Panc1 (cell line): ENCODE results near the gene ITGA11. TPM values are rescaled to one million over a fixed set of nuclear protein-coding genes. Genes with fewer than 3 reads are reported as not detected.

Experiments
- ATAC-seq: fragments of 200-7000 bp; cut with Tn5 transposase; 2 replicates; pipeline ENCODE4 v1.9.1; 2020; ENCODE audit warnings: mild to moderate bottlenecking, moderate library complexity
- BruUV-seq: library from RNA; stranded (reverse); fragments of 400-500 nt; replicated peaks from 2 replicates; lab custom pipeline; 2021; lab: Mats Ljungman, UMichigan
- CTCF ChIA-PET: fragments of 300-600 bp; sonication (Branson Sonifier 250); formaldehyde crosslinking; loops from one replicate; lab custom pipeline; 2022; ENCODE audit warnings: antibody characterized with exemption; lab: Charles Lee
- POLR2A ChIA-PET: fragments of 300-600 bp; sonication (Branson Sonifier 250); formaldehyde crosslinking; loops from one replicate; lab custom pipeline; 2022; ENCODE audit warnings: antibody characterized with exemption; lab: Charles Lee
- DNase-seq: peaks from one replicate; pipeline ENCODE4 v3.0.0-alpha.2; 2010; ENCODE audit warnings: low read depth, low spot score
- H3K27ac ChIP-seq: 2 replicates; pipeline ENCODE4 v1.5.1; 2011; ENCODE audit warnings: mild to moderate bottlenecking, low read length, inconsistent platforms
- H3K27me3 ChIP-seq: fragments of 200-500 bp; sonication (Bioruptor generic); 2 replicates; pipeline ENCODE4 v1.6.0; 2014; ENCODE audit warnings: low read length, inconsistent platforms; ENCODE audit not compliant: control insufficient read depth, insufficient read depth
- H3K36me3 ChIP-seq: fragments of 200-500 bp; sonication (Bioruptor generic); 2 replicates; pipeline ENCODE4 v1.5.1; 2014; ENCODE audit warnings: inconsistent platforms, mild to moderate bottlenecking, low read length, moderate library complexity; ENCODE audit not compliant: control insufficient read depth, insufficient read depth
- H3K4me1 ChIP-seq: 2 replicates; pipeline ENCODE4 v1.5.1; 2011; ENCODE audit warnings: inconsistent platforms, mild to moderate bottlenecking, low read length, moderate library complexity; ENCODE audit not compliant: control insufficient read depth, insufficient read depth
- H3K4me3 ChIP-seq, 2 experiments: 2 replicates each; pipeline ENCODE4 v1.5.1; 2011 to 2012; ENCODE audit warnings: low read depth in 2 of 2, low read length in 2 of 2, mild to moderate bottlenecking in 2 of 2, inconsistent platforms in 1 of 2, moderate library complexity in 1 of 2
- H3K9me3 ChIP-seq: fragments of 200-500 bp; sonication (Bioruptor generic); 2 replicates; pipeline ENCODE4 v1.5.1; 2014; ENCODE audit warnings: low read depth, mild to moderate bottlenecking, inconsistent platforms, low read length, moderate library complexity; ENCODE audit not compliant: control insufficient read depth, insufficient read depth
- POLR2AphosphoS5 ChIP-seq: IDR thresholded peaks from 2 replicates; pipeline ENCODE4 v1.6.1; 2012; ENCODE audit warnings: mild to moderate bottlenecking, low read depth, low read length, moderate library complexity
- SIN3A ChIP-seq: IDR thresholded peaks from 2 replicates; pipeline ENCODE4 v1.6.1; 2012; ENCODE audit warnings: low read depth, mild to moderate bottlenecking, low read length, moderate library complexity, borderline replicate concordance; ENCODE audit not compliant: insufficient read depth
- TCF7L2 ChIP-seq: IDR thresholded peaks from 2 replicates; pipeline ENCODE4 v1.6.1; 2011; ENCODE audit warnings: mild to moderate bottlenecking, low read depth, low read length, inconsistent platforms
- in situ Hi-C: cut with HindIII; loops from 2 replicates; pipeline ENCODE4 v1.10.0; 2016; ENCODE audit warnings: low sequenced_read_pairs, low pct_unique_long_range_greater_than_20kb
- intact Hi-C: fragments of 100-400 bp; cut with micrococcal nuclease; formaldehyde crosslinking; loops from one replicate; pipeline ENCODE4 v1.10.0; 2022; ENCODE audit not compliant: unreplicated experiment
- total RNA-seq: library from RNA; stranded (reverse); gene quantifications from one replicate; pipeline ENCODE4 v1.2.1, GENCODE V29; 2021; ENCODE audit not compliant: unreplicated experiment
- TF ChIP-seq, protein P1 (sequence below): fragments of 450-650 bp; IDR thresholded peaks from 2 replicates; pipeline ENCODE4 v1.5.1; 2017; ENCODE audit warnings: mild to moderate bottlenecking
- TF ChIP-seq, protein P2 (sequence below), 2 experiments: IDR thresholded peaks; 2 replicates each; pipeline ENCODE4 v1.6.1; 2011 to 2012; ENCODE audit warnings: low read depth in 2 of 2, control low read depth in 1 of 2, low read length in 1 of 2, mild to moderate bottlenecking in 1 of 2, moderate library complexity in 1 of 2; ENCODE audit not compliant: insufficient read depth in 1 of 2

ITGA11 gene
- total RNA-seq, 1 experiment from 2014 or later: 0.28 TPM

DNA sequence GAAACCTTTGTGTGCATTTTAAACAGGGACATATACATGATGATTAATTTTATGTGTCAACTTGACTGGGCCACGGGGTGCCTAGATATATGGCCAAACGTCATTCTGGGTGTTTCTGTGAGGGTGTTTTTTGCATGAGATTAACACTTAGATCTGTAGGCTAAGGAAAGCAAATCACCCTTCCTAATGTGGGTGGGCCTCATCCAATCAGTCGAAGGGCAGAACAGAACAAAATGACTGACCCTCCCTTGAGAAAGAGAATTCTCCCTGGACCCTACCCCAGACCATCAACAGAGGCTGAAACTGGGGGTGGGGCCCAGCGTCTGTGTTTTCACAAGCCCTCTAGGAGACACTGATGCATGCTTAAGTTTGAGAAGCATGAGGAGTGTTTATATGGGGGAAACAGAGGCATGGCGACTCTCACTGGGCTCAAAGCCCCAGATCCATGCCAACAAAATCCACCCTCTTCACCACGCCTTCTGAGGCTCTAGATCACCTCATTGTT lies 56.2 kb downstream of the ITGA11 start:
- H3K4me1 ChIP-seq: no peaks in the 10 kb centered on the region
- H3K36me3 ChIP-seq: no peaks in the 10 kb centered on the region
- intact Hi-C loops: no loop called here
- ChIA-PET POLR2A (no interaction called here), CTCF (no interaction called here)
- no peaks in the 10 kb centered on the region for H3K9me3 ChIP-seq
- H3K27me3 ChIP-seq: no peaks in the 10 kb centered on the region
- in situ Hi-C loops: no loop called here
- no TSS peak for BruUV-seq
- DNase-seq (no peak), ATAC-seq (no peak)
- H3K4me3 ChIP-seq: no peak overlapping the region
- TF ChIP-seq TCF7L2: no peak
- TF ChIP-seq SIN3A: no peak
- TF ChIP-seq, protein P1, sequence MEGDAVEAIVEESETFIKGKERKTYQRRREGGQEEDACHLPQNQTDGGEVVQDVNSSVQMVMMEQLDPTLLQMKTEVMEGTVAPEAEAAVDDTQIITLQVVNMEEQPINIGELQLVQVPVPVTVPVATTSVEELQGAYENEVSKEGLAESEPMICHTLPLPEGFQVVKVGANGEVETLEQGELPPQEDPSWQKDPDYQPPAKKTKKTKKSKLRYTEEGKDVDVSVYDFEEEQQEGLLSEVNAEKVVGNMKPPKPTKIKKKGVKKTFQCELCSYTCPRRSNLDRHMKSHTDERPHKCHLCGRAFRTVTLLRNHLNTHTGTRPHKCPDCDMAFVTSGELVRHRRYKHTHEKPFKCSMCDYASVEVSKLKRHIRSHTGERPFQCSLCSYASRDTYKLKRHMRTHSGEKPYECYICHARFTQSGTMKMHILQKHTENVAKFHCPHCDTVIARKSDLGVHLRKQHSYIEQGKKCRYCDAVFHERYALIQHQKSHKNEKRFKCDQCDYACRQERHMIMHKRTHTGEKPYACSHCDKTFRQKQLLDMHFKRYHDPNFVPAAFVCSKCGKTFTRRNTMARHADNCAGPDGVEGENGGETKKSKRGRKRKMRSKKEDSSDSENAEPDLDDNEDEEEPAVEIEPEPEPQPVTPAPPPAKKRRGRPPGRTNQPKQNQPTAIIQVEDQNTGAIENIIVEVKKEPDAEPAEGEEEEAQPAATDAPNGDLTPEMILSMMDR: no peak
- TF ChIP-seq POLR2AphosphoS5: no peak
- TF ChIP-seq, protein P2, sequence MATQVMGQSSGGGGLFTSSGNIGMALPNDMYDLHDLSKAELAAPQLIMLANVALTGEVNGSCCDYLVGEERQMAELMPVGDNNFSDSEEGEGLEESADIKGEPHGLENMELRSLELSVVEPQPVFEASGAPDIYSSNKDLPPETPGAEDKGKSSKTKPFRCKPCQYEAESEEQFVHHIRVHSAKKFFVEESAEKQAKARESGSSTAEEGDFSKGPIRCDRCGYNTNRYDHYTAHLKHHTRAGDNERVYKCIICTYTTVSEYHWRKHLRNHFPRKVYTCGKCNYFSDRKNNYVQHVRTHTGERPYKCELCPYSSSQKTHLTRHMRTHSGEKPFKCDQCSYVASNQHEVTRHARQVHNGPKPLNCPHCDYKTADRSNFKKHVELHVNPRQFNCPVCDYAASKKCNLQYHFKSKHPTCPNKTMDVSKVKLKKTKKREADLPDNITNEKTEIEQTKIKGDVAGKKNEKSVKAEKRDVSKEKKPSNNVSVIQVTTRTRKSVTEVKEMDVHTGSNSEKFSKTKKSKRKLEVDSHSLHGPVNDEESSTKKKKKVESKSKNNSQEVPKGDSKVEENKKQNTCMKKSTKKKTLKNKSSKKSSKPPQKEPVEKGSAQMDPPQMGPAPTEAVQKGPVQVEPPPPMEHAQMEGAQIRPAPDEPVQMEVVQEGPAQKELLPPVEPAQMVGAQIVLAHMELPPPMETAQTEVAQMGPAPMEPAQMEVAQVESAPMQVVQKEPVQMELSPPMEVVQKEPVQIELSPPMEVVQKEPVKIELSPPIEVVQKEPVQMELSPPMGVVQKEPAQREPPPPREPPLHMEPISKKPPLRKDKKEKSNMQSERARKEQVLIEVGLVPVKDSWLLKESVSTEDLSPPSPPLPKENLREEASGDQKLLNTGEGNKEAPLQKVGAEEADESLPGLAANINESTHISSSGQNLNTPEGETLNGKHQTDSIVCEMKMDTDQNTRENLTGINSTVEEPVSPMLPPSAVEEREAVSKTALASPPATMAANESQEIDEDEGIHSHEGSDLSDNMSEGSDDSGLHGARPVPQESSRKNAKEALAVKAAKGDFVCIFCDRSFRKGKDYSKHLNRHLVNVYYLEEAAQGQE (IDR thresholded peaks at IDR 0.05; ENCODE audit: insufficient read depth in 1 of 2, low read depth in 2 of 2, low read length in 1 of 2): no peak
- H3K27ac ChIP-seq: no peak overlapping the region

DNA sequence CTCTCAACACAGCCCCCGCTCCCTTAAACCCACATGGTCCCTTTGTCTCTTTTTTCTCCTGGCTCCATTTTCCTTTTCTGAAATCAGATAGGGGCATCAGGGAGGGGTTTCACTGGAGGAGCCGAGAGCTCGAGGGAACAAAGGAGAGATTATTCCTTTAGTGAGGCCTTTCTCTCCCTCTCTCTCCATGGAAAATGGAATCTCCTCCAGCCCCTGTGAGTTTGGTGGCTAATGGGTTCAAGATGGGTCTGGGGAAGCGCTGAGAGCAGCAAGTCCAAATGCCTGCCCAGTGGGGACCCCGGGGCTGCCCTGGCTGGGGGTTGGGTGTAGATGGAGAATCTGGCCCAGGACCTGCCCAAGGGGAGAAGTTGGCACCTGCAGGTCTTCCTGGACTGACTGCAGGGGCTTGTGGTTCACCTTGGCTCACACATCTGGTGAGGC lies 56.8 kb downstream of the ITGA11 start:
- Histone ChIP-seq H3K36me3 (no peaks in the 10 kb centered on the region), H3K4me1 (no peaks in the 10 kb centered on the region), H3K4me3 (no peak overlapping the region), H3K9me3 (no peaks in the 10 kb centered on the region), H3K27me3 (no peaks in the 10 kb centered on the region), H3K27ac (no peak overlapping the region)
- BruUV-seq: no TSS peak
- in situ Hi-C loops (no loop called here), intact Hi-C loops (no loop called here)
- DNase-seq (no peak), ATAC-seq (no peak)
- ChIA-PET POLR2A (no interaction called here), CTCF (no interaction called here)
- TF ChIP-seq TCF7L2 (no peak), SIN3A (no peak), POLR2AphosphoS5 (no peak)
- TF ChIP-seq, protein P1: no peak
- TF ChIP-seq, protein P2 (IDR thresholded peaks at IDR 0.05; ENCODE audit: insufficient read depth in 1 of 2, low read depth in 2 of 2, low read length in 1 of 2): no peak
